ENCODE measurements around the gene ARHGAP25.

DNA sequence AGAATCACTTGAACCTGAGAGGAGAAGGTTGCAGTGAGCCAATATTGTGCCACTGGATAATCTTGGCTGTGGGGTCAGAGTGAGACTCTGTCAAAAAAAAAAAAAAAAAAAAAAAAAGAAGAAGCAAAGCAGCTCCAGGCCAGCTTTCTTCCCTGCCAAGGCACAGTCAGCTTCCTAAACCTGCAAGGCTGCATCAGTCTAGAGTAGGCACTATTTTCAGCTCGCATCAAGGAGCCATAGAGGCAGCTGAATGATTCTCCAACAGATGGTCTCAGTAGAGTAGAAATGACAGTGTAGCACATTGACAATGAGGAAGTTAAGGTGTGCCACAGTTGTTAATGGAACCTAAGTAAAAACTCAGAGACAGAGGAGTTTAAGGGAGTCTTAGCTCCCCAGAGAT lies 101.0 kb downstream of the ARHGAP25 start:
- no peak for TF ChIP-seq GATA2 (IDR thresholded peaks at IDR 0.05; ENCODE audit: low read depth, low read length)
- no peak for TF ChIP-seq GATA3 (IDR thresholded peaks at IDR 0.05; ENCODE audit: low read depth, low read length)

Data from SH-SY5Y (cell line).